ENCODE measurements around the gene ADAMTSL2. TPM values are rescaled to one million over a fixed set of nuclear protein-coding genes. Genes with fewer than 3 reads are reported as not detected.
"Not testable (repeated sequence)": the region's sequence is repeated elsewhere in the genome, so short reads cannot be mapped to it uniquely, and the experiment has no call there.

ADAMTSL2 gene
- polyA plus RNA-seq, 5 donors = 6.3 to 20.3 (median 9.3) TPM

GRCh38 chr9:133554729-133555128 is 20.2 kb downstream of the ADAMTSL2 start:
- DNase-seq = no peak

- no peak for DNase-seq
Measured at GRCh38 chr9:133556354-133556753, 21.9 kb downstream of the ADAMTSL2 start.

- no peak for DNase-seq
Measured at GRCh38 chr9:133557581-133557980, 23.1 kb downstream of the ADAMTSL2 start.

GRCh38 chr9:133558191-133559126 is 24.0 kb downstream of the ADAMTSL2 start:
- DNase-seq = peak; percentile 64 to 69

- DNase-seq = no peak
Measured at GRCh38 chr9:133560311-133560710, 25.8 kb downstream of the ADAMTSL2 start.

GRCh38 chr9:133560944-133561343 is 26.4 kb downstream of the ADAMTSL2 start:
- DNase-seq = no peak

GRCh38 chr9:133561976-133562554 is 27.6 kb downstream of the ADAMTSL2 start:
- no peak for DNase-seq

- DNase-seq = no peak
Measured at GRCh38 chr9:133562611-133563290, 28.2 kb downstream of the ADAMTSL2 start.

- peak; percentile 85 to 86 for DNase-seq
Measured at GRCh38 chr9:133563291-133563796, 28.8 kb downstream of the ADAMTSL2 start.

- DNase-seq = not testable (repeated sequence)
Measured at GRCh38 chr9:133563814-133564213, 29.3 kb downstream of the ADAMTSL2 start.

- DNase-seq = peak in 1 of 2 donors; percentile 27
Measured at GRCh38 chr9:133564451-133565116, 30.1 kb downstream of the ADAMTSL2 start.

- DNase-seq = no peak
Measured at GRCh38 chr9:133566382-133566781, 31.9 kb downstream of the ADAMTSL2 start.

- DNase-seq = no peak
Measured at GRCh38 chr9:133566817-133567216, 32.3 kb downstream of the ADAMTSL2 start.

GRCh38 chr9:133568186-133568585 is 33.7 kb downstream of the ADAMTSL2 start:
- no peak for DNase-seq

- DNase-seq = no peak
Measured at GRCh38 chr9:133569121-133569785, 34.7 kb downstream of the ADAMTSL2 start.

- peak in 1 of 2 donors; percentile 20 for DNase-seq
Measured at GRCh38 chr9:133569891-133570690, 35.6 kb downstream of the ADAMTSL2 start.

- no peak for DNase-seq
Measured at GRCh38 chr9:133570691-133571080, 36.2 kb downstream of the ADAMTSL2 start.

GRCh38 chr9:133571391-133571890 is 36.9 kb downstream of the ADAMTSL2 start:
- DNase-seq = no peak

- no peak for DNase-seq
Measured at GRCh38 chr9:133571896-133572595, 37.5 kb downstream of the ADAMTSL2 start.

Data from right lung (tissue), 5 donors.